HG02610 (cell line): Measurements from ENCODE around the gene BBIP1.
A peak's percentile ranks its signal among the peaks of the same experiment; 100 is the strongest.

Source experiments
- ATAC-seq: cut with Tn5 transposase; IDR thresholded peaks from one replicate; pipeline ENCODE4 v1.9.1; 2021; ENCODE audit warnings: mild to moderate bottlenecking, moderate library complexity; ENCODE audit not compliant: unreplicated experiment

Gene BBIP1

DNA sequence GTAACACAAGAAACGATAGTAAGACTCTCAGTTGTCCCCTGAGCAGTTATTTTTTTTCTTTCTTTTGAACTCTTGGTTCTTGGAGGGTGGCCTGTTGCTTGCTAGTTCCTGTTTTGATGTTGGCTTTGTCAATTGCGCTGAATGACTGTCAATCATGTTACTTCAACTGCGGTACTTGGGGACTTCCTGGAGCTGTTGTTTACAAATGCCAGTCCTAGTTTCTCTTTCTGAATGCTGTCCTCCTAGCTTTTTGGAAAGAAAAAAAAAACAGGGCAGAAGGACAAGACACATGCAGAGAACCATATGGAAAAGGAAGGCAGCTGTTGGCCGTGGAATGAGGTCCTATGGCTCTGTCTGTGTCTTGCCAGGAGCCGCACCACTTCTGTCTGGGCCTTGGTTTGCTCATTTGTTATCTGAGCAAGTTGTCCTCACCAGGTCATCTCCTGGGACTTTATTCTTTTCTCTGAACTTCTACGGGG lies 54.3 kb downstream of the BBIP1 start:
- ATAC-seq, result peak; percentile 62

DNA sequence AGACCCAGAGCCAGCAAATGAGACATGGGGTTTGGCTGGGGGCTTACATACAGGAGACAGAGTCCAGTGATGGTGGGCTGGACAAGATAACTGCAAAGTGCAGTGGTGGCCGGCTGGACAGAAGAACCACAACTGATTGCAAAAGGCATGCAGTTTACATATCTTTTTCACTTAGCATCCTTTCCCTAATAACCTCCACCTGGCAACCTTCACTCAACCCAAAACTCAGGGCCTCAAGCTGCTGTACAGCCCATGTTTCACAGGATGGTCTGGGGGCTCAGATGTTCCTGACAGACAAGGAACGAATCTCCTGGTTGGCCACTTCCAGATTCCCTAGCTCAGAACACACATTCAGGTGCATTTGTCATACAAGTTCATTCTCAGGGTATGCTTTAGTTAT lies 55.0 kb downstream of the BBIP1 start:
- no peak for ATAC-seq

DNA sequence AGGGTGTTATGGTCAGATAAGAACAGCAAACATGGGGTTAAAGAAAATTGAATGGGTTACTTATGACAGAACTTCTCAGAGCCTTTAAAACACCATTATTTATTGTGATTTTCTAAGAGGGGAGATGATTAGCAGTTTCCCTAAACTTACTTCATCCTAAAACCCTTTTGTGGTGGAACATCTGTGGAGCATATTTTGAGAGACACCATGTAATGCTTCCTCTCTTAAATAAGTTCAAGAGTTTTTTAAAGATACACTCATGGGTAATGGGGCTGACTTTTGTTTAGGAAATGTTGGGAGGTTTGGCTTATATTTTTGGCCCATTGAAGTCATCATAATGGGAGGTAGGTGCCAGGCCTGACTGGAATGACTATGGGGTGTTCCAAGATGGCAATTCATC lies 55.6 kb downstream of the BBIP1 start:
- no peak for ATAC-seq

DNA sequence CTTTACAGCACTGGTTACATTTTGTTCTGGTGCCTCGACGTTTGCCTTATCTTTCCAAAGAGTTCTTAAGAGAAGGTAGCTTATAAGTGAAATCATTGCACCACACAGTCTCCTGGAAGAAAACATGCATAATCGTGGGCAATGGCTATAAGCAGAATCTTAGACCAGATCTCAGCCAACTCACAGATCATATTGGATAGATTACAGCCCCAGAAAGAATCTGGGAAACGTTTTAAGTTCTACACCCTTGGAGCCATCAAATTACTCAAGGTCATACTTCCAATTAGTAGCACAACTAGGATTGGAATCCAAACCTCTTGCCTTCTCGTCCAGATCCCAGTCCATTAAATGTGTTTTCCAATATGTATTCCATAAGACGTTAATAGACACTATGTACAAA lies 56.0 kb downstream of the BBIP1 start:
- ATAC-seq, result no peak

DNA sequence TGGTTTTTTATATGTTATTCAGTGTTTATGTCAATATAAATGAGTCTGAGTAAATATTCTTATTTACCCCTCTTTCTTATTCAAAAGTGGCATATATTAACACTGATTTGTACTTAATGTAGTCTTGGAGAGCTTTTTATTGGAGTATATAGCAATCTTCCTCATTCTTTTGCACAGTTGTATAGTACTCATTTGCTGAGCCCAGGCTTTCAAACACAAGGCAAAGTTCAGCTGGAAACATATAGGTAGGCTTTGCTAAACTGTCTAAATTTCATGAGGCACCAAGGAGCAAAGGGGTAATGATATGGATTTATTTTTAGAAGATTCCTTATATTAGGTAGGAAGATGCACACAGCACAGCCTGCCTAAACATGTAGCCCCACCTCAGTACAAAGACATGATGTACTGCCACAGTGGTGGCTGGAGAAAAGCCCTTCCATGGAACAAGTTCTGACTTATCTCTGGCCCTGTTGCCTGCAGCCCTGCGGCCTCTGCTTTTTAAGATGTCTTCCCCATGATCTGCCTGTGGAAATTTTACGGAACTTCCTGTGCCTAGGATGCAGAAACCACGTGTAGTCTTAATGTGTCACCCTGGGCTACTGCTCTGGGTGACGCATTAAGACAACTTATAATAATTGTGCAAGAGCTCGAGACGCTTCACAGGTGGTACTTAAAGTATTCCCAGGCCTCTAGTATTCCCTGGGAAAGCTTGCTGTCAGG lies 56.9 kb downstream of the BBIP1 start:
- no peak for ATAC-seq

DNA sequence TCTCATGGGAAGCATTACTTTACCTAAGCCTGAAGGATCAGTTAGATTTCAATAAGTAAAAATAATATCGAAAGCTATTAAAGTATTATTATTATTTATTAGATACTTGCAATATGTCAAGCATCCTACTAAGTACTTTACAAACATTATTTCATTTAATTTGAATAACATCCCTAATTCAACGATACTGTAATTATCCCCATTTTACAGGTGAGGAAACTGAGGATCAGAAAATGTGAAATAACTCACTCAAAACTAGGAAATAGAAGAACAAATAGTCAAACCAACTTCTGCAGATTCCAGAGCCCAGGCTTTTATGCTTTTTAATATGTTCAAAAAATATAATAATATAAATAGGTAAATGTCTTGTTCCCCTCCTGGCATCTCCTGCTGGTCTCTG lies 57.5 kb downstream of the BBIP1 start:
- no peak for ATAC-seq

DNA sequence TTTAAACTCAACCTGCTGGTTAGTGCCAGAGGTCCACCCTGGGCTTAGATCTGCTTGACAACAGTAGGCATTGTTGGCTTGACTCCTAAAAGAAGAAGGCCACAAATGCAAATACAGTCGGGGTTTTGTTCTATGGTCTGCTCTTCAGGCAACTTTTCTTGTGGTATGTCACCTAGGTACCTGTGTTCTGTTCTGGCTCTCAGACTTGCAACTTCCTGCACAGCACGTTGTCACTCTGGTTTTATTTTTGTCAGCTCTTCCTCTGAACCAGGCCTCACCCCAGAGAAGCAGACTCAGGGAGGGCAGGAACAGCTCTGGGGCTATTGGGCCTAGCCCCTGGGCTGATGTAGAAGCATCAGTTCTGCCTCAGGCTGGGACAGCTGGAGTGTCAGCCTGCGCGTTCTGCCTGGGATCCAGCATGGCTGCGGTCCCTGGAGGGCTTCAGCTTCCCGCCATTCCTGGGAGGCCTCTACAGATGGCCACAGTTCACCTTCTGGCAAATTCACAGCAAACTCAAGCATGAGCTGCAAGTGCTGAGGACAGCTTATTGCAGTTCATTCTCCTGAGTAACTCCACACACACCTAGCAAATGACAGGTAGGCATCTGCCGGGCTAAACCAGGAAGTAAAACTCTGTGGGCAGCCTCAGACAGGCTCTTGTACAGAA lies 58.3 kb downstream of the BBIP1 start:
- ATAC-seq, result peak; percentile 52

DNA sequence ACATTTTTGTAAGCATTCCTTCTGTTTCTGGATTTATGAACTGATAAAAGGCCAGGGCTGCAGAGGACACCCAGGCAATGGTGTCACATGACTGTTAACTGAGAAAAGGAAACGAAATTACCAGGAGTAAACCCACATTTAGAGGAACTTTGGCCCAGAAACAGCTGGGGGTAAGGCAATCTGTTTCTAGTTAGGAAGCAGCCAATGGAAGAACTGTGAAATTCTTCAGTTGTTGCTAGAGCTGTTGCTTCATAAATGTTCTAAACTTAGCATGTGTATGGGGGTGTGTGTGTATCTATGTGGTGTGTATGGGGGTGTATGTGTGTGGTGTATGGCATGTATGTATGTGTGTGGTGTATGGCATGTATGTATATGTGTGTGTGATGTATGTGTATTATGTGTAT lies 59.0 kb downstream of the BBIP1 start:
- no peak for ATAC-seq

DNA sequence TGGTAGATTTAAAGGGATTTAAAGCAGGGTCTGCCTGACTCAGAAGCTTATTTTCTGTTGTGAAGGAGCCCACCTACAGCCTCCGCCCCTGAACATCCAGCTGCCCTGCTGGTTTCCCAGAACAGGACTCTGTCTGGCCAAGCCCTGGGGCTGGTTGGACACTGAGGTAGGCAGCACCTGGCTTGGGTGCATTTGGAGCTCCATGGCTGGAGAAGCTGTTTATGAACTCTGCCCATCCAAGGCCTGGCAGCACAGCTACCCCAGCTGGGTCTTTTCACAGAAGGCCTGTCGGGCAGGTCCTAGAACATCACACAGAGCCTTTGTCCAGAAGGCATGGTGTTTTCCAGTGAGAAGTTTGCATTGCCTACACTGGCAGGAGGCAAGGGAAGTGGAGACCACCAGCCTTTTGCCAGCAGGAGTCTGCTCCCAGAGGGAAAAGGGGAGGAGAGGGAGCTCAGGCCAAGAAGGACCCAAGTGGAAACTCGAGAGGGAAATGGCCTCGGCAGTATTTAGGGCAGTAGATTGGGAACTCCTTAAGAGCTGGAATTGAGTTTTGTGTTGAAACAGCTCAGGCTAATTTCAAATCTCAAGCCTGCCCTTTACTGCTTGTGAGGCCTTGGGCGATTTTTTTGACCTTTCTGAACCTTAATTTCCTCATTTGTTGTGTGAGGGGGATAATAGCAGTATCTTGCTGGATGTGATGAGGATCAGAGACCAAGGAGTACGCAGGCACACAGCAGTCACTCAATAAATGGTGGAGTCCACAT lies 59.6 kb downstream of the BBIP1 start:
- no peak for ATAC-seq

DNA sequence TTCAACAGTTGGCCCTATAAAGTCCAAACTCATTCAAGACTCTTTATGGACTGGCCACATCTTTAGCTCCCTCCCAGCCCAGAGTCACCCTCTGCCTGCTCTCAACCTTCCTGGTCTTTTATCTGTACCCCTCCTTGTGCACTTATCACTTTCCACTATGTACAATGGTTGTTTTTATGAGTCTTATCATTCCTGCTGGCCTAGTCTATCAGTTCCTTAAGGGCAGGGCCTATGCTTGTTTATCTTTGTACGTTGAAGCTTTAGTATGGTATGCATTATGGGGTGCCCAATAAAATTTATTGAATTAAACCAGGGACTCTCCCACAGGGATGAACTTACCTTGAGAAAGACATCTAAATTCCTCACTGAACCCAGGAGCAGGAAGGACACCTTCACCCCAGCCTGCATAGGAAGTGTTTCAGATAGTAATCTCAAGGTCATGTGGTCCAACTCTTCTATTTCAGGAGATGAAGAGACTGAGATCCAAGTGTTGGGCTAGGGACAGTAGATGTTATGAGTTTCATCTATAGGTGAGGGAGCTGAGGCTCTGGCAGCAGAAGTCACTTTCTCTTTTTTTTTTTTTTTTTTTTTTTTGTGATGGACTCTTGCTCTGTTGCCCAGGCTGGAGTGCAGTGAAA lies 60.6 kb downstream of the BBIP1 start:
- ATAC-seq, result no peak

DNA sequence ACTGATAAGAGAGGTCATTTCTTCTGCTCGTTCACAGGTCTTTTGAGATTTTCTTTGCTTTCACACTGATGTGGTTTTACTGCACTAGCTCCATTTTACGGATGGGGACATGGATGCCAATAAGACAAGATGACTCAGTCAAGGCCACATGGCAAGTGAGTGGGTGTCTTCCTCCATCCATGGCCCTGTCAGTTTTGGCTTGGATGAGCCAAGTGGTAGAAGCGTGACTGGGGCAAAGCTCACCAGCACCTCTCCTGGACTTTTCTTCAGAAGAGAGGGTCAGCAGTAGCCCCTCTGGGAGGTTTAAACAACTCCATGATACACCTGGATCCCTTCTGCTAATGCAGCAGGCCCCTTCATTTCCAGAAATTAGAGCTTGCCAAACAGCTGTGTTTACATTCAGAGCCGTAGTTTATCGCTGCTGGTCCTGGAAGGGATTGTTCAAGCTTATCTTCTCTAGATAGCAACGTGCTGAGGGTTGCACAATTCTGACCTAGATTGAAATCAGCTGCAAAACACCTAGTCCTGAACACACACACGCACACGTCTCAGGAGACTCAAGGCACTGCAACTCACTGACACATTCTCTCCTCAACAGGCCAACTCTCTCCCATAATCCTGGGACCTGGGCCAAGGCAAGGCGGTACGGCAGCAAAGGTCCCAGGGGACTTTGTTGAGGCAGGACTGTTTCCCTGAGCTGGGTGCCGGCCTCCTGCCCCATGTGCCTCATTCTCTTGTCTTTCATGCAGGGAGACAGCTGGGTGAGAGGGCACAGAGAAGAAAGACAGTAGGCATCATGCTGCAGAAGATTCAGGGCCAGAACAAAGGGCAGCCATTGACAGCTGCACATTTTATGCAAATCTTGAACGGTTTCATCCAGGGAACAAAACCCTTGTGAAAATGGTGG lies 61.5 kb downstream of the BBIP1 start:
- peak; percentile 57 for ATAC-seq

DNA sequence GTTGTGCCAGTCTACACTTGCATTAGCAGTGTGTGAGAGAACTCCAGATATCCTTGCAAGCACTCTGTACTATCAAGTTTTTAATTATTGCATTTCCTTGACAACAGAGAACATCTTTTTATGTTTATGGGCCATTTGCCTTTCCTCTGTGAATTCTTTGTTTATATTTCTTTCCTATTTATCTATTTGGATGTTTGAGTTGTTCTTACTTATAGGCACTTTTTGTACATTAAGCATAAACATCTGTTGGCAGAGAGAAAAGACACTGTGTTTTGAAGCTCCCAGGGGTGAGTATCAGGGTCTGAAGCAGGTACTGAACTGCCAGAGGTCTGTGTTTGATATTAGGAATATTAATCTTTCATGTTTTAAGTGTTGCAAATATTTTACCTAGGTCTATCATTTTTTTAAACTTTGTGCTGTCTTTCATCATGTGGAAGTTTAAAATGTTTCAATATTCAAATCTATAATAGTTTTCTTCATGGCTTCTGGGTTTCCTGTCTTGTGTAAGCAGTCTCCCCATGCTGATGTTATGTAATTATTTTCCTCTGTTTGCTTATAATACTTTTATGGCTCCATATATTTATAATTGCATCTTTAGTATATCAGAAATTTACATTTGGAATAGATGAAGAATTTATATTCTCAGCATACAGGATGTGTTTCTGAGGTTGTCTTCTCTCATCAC lies 64.9 kb downstream of the BBIP1 start:
- no peak for ATAC-seq

DNA sequence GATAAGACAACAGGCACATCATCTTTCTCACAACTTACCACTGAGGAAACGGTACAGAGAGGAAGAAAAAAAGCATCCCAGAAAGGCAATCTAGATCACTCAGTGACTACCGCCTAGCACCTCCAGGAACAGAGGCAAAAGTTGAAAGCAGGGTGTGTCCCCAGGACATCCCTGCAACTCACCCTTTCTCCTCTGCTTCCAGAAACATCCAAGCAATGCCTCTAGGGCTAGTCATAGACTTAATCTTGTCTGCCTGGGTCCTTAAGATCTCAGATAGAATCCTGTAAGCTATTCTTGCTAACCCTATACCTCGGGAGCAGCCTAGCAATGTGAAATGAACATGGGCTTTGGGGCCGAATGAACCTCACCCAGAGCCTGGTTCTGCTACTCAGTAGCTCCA lies 66.0 kb downstream of the BBIP1 start:
- no peak for ATAC-seq

DNA sequence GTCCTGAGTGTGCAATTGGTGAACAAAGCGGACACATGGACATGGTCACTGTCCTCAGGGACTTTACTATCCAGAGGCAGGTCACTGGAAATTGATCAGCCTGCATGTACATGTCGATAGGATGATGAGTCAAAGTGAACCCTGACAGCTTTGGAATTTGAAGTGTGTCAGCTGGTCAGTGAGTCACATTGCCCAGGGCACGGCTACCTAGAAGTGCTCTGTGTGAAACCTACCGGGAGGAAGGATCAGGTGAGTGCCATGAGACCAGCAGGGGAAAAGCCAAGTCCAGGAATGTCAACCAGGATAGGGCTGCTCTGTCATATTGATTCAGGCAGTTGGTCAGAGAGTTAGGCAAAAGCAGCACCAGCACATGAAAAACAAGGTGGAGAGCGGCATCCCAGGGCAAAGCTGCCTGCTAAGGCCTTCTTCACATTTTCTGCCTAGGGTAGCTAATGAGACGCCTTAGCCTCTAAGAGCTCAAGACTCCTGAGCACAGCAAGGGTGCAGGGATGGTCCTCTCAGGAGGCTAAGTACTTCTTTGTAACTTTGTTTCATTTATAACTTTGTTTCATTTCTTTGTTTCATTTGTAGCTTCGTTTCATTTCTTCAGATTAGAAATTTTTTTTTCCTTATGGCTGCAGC lies 66.6 kb downstream of the BBIP1 start:
- ATAC-seq, result peak; percentile 37

DNA sequence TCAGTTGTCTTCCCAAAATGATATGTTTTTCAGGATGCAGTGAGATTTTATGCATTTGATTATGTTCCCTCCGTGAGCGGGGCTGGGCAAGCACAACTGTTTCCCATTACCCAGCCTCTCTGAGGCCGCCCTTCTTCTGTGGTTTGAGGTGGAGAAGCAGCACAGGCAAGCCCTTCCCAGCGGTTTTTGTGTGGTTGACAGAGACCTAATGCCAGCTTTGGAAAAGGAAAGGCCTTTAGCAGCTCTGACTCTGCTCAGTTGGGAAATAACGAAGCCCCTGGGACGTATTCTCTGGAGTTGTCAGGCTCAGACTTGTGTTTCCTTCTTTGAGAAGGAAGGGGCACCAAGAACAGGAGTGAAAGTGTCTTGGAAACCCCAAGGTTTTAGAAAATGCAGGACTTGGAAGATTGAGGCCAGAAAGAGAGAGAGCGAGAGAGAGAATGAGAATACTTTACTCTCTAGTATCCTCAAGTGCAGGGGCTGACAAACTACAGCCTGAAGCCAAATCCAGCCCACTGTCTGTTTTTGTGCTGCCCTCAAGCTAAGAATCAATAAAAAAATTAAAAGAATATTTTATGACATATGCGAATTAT lies 67.9 kb downstream of the BBIP1 start:
- ATAC-seq, result no peak

DNA sequence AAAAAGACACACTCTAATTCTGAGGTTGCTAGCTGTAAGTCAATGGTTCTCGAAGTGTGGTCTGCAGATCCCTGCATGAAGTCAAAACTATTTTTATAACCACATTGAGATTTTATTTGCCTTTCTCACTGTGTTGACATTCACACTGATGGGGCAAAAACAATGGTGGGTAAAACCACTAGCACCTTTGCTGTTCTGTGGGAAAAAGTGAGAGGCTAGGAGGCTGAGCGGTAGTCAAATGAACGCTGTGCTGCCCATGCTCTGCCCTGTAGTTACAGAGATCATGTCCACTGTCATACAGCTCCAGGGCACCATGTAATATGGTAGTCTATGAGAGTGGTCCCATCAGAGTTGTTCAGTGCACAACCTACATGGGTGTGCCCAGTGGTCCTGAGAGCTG lies 68.9 kb downstream of the BBIP1 start:
- ATAC-seq, result no peak
